GM18951 (cell line): Measurements from ENCODE around the gene CTXN1.
"Not testable (repeated sequence)": the region's sequence is repeated elsewhere in the genome, so short reads cannot be mapped to it uniquely, and the experiment has no call there.

ENCODE experiments used
- POLR2A ChIP-seq: IDR thresholded peaks from 4 replicates; pipeline ENCODE4 v1.6.1; 2011; ENCODE audit warnings: mild to moderate bottlenecking; ENCODE audit not compliant: insufficient read length, insufficient read depth; ENCODE audit errors: extremely low read depth
- in situ Hi-C: fragments of 300-500 bp; cut with MboI; formaldehyde crosslinking; loops from one replicate; pipeline ENCODE4 v1.12.0; 2022; ENCODE audit warnings: low sequenced_read_pairs, mixed read lengths, inconsistent platforms; ENCODE audit not compliant: unreplicated experiment

The CTXN1 gene

DNA sequence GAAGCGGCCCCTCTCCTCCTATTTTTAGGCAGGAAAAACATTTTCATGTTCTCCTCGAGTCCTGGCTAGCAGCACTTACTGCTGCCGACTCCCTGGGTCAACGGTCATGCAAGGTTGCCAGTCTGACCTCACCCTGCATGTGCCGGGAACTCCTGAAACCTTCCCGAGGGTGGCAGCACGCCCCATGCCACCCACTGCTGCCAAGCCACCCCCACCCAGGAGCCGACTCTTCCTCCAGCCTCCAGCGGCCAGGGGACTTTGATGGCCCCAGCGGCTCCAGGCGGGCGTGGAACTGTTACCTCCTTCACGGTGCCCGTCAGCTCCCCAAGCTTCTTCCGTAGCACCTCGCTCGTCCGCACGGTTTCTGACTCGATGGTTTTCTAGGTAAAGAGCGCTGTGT lies 8.8 kb upstream of the CTXN1 start:
- in situ Hi-C loops = no loop called here
- TF ChIP-seq POLR2A = no peak

DNA sequence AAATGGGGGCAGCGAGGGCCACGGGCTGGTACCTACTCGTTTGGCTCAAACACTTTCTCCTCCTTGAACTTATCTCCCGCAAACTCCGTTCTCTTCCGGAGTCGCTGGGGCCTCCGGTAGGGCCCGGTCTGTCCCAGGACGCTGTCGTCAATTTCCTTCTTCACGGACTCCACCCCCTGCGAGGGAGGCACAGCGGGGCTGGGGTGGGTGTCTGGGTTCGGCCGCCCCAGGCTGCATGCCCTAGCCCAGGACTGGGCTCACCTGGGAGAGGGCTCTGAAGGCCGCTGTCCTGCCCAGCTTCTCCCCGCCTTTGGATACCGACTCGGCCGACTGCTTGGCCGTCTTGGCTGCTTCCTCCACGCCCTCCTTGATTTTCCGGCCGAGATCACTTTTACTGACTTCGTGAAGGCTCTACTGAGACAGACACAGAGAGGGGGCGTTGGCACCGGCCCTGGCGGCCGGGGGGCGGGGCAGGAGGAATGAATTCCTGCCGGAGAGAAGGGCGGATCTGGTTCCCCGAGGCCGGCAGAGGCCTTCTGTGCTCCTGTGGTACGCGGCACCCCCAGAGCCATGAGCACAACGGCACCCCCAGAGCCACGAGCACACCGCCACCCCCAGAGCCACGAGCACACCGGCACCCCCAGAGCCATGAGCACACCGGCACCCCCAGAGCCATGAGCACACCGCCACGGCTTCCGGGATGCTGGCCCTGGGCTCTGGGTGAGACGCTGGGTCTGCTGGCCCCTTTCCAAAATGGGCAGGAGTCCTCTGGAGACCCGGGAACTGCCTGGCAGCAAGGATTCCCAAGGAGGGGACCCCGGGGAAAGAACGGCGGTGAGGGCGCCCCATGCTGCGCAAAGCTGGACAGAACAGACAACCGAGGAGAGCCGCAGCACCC lies 8.1 kb upstream of the CTXN1 start:
- TF ChIP-seq POLR2A = no peak
- in situ Hi-C loops = no loop called here

DNA sequence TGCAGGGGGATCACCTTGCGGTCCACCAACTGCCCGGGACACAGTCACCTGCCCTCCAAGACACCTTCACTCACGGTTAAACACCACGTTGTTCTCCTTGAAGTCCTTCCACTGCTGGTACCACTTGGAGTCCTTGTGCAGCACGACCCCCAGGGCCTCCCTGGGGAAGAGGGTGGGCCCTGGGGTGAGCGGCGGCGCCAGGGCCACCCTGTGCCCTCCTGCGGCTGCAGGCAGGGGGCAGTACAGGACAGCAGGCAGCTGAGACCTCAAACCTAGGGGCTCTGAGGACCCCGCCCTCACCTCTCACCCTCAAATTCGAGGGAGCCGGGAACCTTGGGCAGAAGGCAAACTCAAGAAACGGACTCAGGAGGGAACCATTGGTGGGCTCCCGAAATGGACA lies 7.5 kb upstream of the CTXN1 start:
- in situ Hi-C loops = no loop called here
- no peak for TF ChIP-seq POLR2A

DNA sequence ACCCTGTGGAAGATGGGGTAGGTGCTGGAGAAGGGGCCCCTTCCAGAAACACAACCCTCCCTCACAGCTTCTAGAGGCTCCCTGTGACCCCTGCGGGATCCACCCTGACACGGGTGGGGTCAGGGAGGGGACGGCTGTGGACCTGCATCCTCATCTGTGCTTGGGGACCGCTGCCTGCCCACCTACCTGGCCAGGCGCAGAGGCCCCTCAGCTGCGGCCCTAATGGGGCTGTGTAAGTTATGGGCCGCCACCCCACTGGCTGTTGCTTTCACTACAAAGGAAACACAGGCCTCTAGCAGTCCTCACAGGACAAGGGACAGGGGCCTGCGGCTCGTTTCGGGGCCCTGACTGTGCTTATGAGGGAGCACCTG lies 7.0 kb upstream of the CTXN1 start:
- TF ChIP-seq POLR2A = no peak
- in situ Hi-C loops = no loop called here

DNA sequence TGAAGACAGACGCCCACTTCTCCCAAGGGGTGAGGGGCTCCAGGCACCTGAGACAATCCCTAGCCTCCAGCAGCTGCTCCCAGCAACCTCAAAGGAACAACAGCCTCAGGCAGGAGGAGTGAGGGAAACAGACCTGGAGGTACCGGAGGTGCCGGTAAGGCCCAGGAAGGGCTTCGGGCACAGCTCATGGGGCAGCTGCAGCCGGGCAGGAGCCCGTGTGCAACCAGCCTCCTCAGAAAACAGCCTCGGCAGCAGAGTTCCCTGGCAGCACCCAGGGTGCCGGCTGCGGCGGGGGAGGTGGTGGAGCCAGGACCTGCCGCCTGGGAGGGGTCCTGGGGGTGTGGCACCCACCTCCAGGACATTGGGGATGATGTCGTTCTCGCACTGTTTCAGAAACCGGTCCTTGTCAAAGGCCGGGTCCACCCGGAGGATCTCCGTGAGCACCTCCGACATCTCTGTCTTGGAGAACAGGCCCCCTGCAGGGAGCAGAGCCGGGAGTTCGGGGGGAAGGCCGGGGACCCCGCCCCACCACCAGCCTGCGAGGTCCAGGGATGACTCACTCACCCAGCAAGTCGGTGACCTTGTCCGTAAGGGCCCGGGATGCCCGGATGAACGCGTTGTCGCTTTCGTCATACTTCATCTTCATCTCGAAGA lies 6.5 kb upstream of the CTXN1 start:
- in situ Hi-C loops = no loop called here
- no peak for TF ChIP-seq POLR2A

DNA sequence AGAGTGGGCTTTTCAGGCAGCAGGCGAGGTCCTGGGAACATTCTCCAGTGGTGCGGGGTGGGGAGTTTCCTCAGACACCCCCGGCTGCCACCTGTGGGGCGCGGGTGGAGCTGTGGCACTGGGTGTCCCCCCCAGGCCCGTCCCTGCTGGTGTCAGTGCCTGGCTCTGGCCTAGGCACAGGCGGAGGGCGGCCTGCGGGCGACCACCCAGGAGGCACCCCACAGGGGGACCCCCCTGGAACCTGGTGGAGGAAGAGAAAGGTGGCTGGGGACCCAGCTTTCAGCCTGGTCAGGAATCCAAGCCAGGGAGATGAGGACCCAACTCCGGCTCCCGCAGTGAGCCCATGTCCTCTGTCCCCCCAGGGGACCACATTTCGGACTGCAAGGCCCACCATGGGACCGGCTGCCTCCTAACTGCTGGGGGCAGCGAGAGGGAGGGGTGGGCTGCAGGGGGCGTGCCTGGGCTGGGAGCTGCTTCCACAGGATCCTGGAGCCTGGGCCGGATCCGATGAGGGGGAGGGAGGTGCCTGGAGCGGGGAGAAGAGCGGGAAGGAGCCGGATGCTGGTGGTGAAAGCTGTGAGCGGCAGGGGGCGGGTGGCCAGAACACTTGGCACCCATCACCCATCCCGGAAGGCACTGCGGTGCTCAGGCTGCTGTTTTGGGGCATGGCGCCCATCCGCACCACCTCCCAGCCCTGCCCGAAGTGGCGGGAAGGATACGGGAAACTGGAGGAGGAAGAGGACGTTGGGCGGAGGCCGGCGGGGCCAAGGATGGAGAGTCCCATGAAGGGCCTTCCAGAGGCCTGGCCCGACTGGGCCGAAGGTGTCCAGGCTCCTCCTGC lies 5.5 kb upstream of the CTXN1 start:
- no peak for TF ChIP-seq POLR2A
- in situ Hi-C loops = no loop called here

DNA sequence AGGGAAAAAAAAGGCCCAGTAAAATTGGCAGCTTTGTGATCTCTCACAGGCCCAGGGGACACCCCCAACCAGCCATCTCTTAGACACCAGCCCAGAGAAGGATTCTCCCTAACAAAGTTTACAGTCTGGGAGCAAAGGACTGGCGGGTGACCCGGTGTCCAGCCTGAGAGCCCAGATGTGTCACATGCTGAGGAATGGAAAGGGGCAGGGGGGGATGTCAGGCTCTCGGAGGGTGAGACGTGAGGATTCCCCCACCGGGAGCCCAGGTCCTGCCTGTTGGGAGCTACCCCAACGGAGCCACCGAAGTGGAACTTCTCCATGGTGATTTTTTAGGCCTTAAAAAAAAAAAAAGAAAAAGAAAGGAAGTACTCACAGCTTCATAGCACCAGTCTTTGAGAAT lies 4.8 kb upstream of the CTXN1 start:
- TF ChIP-seq POLR2A = no peak
- in situ Hi-C loops = no loop called here

DNA sequence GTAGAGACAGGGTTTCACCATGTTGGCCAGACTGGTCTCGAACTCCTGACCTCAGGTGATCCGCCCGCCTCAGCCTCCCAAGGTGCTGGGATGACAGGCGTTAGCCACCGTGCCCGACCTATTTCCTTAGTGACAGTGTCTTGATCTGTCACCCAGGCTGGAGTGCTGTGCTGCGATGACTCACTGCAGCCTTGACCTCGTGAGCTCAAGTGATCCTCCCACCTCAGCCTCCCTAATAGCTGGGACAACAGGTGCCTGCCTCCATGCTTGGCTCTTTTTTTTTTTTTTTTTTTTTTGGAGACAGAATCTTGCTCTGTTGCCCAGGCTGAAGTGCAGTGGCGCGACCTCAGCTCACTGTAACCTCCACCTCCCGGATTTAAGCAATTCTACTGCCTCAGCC lies 4.1 kb upstream of the CTXN1 start:
- in situ Hi-C loops = not testable (repeated sequence)

DNA sequence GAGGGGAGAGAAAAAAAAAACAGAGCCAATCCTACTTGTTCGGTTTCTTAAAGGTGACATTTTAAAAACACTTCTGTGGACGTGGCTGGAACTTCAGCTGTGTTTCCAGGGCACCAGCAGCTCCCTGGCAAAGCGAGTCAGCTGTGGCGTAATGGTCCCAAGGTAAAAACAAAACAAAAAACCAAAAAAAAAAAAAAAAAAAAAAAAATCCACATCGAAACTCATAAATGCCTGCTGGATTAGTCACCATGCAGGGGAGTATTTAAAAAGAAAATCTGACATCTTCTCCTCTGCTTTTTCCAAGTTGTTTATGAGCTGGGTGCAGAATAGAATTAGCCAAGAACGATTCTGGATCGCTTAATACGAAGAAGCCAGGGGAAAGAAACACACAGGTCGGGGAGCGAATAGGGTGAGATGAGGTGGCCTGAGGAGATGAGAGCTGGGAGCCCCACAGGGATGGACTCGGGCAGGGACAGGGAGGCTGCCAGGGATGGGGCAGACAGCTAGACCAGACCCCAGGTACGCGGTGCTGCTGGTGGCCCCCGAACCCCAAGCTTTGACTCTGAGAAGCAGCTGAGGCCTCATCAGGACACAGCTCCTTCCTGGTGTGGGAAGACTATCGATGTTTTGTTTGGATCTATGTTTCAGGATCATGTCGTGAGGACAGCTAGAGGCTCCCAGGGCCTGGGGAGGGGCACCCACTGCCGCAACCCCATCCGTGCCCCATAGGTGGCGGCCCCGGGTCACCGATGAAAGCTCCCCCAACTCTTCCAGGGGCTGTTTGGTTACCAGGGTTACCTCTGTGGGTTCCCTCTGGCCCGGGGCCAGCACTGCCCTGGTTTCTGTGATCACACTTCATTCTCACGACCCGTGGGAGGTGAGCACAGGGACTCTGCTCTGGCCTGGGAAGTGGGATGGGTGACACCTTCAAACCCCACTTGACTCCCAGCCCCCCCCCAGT lies 3.1 kb upstream of the CTXN1 start:
- no peak for TF ChIP-seq POLR2A
- in situ Hi-C loops = no loop called here

DNA sequence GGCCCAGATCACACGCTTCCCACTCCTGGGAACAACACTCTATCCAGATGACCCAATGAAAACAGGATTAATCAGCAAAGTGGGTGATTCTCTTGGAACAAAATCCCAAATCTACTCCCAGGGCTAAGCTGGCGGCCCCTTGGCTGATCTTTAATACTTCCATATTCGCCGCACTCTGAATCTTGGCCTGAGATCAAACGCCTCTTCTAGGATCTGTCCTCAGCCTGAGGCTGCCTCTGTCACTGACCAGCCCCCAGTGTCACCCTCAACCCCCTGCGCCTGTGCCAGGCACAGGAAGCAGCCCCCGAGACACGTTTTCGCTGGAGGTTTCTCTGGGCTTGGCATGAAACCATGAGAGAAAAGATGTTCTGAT lies 2.4 kb upstream of the CTXN1 start:
- TF ChIP-seq POLR2A = no peak
- in situ Hi-C loops = no loop called here

DNA sequence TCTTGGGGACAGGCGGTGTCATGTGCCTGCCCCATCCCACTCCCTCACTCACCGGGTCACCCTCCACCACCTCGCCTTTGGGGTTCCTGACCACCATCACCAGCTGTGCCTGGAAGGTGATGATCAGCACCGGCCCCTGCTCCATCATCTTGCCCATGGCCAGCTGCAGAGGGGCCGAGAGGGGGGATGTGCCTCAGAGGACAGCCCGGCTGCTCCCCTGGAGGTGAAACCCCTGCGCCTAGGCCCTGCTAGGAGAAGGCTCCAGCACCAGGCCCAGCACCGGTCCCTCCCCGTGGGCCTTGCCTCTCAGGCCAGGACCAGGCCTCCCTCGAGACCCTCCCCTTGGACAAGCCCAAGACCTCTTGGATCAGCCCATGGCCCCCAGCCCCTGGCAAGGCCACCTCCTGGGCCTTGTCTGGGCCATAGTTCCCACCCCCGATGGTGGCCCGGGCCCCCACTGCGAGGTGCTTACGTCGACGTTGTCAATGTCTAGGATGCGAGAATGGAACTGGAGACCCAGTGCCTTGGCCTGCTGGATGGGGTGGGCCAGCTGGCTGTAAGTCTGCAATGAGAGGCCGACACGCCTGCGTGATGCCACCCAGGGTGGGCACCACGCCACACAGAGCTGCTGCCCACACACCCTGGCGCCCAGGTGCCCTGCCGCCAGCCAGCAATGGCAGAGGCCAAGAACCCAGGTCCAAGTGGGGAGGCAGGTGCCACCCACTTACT lies 1.8 kb upstream of the CTXN1 start:
- TF ChIP-seq POLR2A = no peak
- in situ Hi-C loops = no loop called here
